SJCRH30 (cell line): ENCODE measurements around the gene ASB16. TPM values are rescaled to one million over a fixed set of nuclear protein-coding genes. Genes with fewer than 3 reads are reported as not detected.
"Not testable (repeated sequence)": the region's sequence is repeated elsewhere in the genome, so short reads cannot be mapped to it uniquely, and the experiment has no call there.

Experiments used
- DNase-seq, 2 experiments: peaks; one replicate each; pipeline ENCODE4 v3.0.0-alpha.2; 2015 to 2020
- H3K27ac ChIP-seq: fragments of 250-450 bp; sonication (Bioruptor Pico); 2 replicates; pipeline ENCODE4 v1.5.1; 2020; ENCODE audit warnings: mild to moderate bottlenecking, moderate library complexity
- H3K27me3 ChIP-seq: fragments of 250-450 bp; sonication (Bioruptor Pico); 2 replicates; pipeline ENCODE4 v1.5.1; 2020; ENCODE audit warnings: mild to moderate bottlenecking, moderate library complexity
- H3K36me3 ChIP-seq: fragments of 250-450 bp; sonication (Bioruptor Pico); 2 replicates; pipeline ENCODE4 v1.5.1; 2020; ENCODE audit warnings: mild to moderate bottlenecking, moderate library complexity
- H3K4me1 ChIP-seq: fragments of 250-450 bp; sonication (Bioruptor Pico); 2 replicates; pipeline ENCODE4 v1.5.1; 2020; ENCODE audit warnings: mild to moderate bottlenecking, moderate library complexity
- H3K4me3 ChIP-seq: fragments of 250-450 bp; sonication (Bioruptor Pico); 2 replicates; pipeline ENCODE4 v1.5.1; 2020; ENCODE audit warnings: mild to moderate bottlenecking, moderate library complexity
- H3K9me3 ChIP-seq: fragments of 250-450 bp; sonication (Bioruptor Pico); replicated peaks from 2 replicates; pipeline ENCODE4 v1.5.1; 2020; ENCODE audit warnings: mild to moderate bottlenecking, moderate library complexity
- total RNA-seq: library from RNA; depleted of rRNA; stranded (reverse); fragments of >200 nt; shearing (Covaris generic); gene quantifications from 2 replicates; pipeline ENCODE4 v1.2.3, GENCODE V29; 2014; rRNA removed

The ASB16 gene
- total RNA-seq, result not detected in 2 replicates

GRCh38 chr17:44170499-44171201 is at the start of gene ASB16:
ASB16 (plus strand) TSS chr17:44170704; CDS start chr17:44170790, 86 bp downstream.
- Histone ChIP-seq H3K36me3 (no peaks in the 10 kb centered on the region), H3K9me3 (no peaks in the 10 kb centered on the region), H3K27ac (no peak within 1 kb of the TSS), H3K4me3 (no peak within 1 kb of the TSS), H3K4me1 (peaks cover 16% of the 10 kb centered on the region), H3K27me3 (peaks cover 5% of the 10 kb centered on the region; the same call in 1 of the 2 replicates)
- peak; percentile 34 to 50 for DNase-seq

- no peak for DNase-seq
- Histone ChIP-seq H3K4me1 (peaks cover 4% of the 10 kb centered on the region), H3K36me3 (no peaks in the 10 kb centered on the region), H3K27me3 (peaks cover 3% of the 10 kb centered on the region; the same call in 1 of the 2 replicates), H3K4me3 (no peak overlapping the region), H3K9me3 (no peaks in the 10 kb centered on the region), H3K27ac (no peak overlapping the region)
Observed at GRCh38 chr17:44120851-44121605, 49.5 kb upstream of the ASB16 start.

GRCh38 chr17:44121997-44122815 is 48.3 kb upstream of the ASB16 start:
- Histone ChIP-seq H3K27ac (no peak overlapping the region), H3K4me1 (peaks cover 4% of the 10 kb centered on the region), H3K36me3 (no peaks in the 10 kb centered on the region), H3K9me3 (no peaks in the 10 kb centered on the region), H3K27me3 (peaks cover 3% of the 10 kb centered on the region; the same call in 1 of the 2 replicates), H3K4me3 (peak overlapping the region; percentile 72)
- DNase-seq, result no peak

- no peak for DNase-seq
- H3K4me1 ChIP-seq, result peaks cover 4% of the 10 kb centered on the region
- no peaks in the 10 kb centered on the region for H3K9me3 ChIP-seq
- H3K27me3 ChIP-seq, result peaks cover 3% of the 10 kb centered on the region; the same call in 1 of the 2 replicates
- H3K4me3 ChIP-seq, result peak overlapping the region; percentile 72
- no peaks in the 10 kb centered on the region for H3K36me3 ChIP-seq
- H3K27ac ChIP-seq, result no peak overlapping the region
Observed at GRCh38 chr17:44122816-44123355, 47.6 kb upstream of the ASB16 start.

- Histone ChIP-seq H3K27ac (peak within 1 kb of the TSS; percentile 45), H3K4me1 (peaks cover 4% of the 10 kb centered on the region), H3K9me3 (no peaks in the 10 kb centered on the region), H3K4me3 (peak within 1 kb of the TSS; percentile 72), H3K36me3 (no peaks in the 10 kb centered on the region), H3K27me3 (peaks cover 3% of the 10 kb centered on the region; the same call in 1 of the 2 replicates)
- DNase-seq, result peak; percentile 96
Observed at GRCh38 chr17:44123356-44124117, 47.0 kb upstream of the ASB16 start, which contains the start of gene HDAC5. HDAC5 (minus strand) TSS chr17:44123641; CDS start chr17:44117515, 6,126 bp downstream.

- Histone ChIP-seq H3K27ac (peak overlapping the region; percentile 45), H3K27me3 (peaks cover 3% of the 10 kb centered on the region; the same call in 1 of the 2 replicates), H3K4me1 (peaks cover 4% of the 10 kb centered on the region), H3K36me3 (no peaks in the 10 kb centered on the region), H3K4me3 (peak overlapping the region; percentile 72), H3K9me3 (no peaks in the 10 kb centered on the region)
- DNase-seq, result no peak
Observed at GRCh38 chr17:44124118-44124438, 46.4 kb upstream of the ASB16 start.

GRCh38 chr17:44128383-44128782 is 42.1 kb upstream of the ASB16 start:
- no peak overlapping the region for H3K27ac ChIP-seq
- H3K9me3 ChIP-seq, result no peaks in the 10 kb centered on the region
- no peaks in the 10 kb centered on the region for H3K27me3 ChIP-seq
- peak in 1 of 2 experiments; percentile 48 for DNase-seq
- H3K4me1 ChIP-seq, result peaks cover 4% of the 10 kb centered on the region; the same call in 1 of the 2 replicates
- no peaks in the 10 kb centered on the region for H3K36me3 ChIP-seq
- H3K4me3 ChIP-seq, result no peak overlapping the region

GRCh38 chr17:44130693-44131349 is 39.7 kb upstream of the ASB16 start:
- no peaks in the 10 kb centered on the region for H3K36me3 ChIP-seq
- no peak for DNase-seq
- H3K4me1 ChIP-seq, result peaks cover 7% of the 10 kb centered on the region; the same call in 1 of the 2 replicates
- H3K4me3 ChIP-seq, result no peak overlapping the region
- H3K27me3 ChIP-seq, result no peaks in the 10 kb centered on the region
- H3K9me3 ChIP-seq, result no peaks in the 10 kb centered on the region
- H3K27ac ChIP-seq, result no peak overlapping the region

- H3K4me1 ChIP-seq, H3K36me3 ChIP-seq, H3K9me3 ChIP-seq, H3K27ac ChIP-seq, H3K27me3 ChIP-seq, H3K4me3 ChIP-seq, DNase-seq: not testable (repeated sequence)
Observed at GRCh38 chr17:44131372-44131771, 39.1 kb upstream of the ASB16 start.

- Histone ChIP-seq H3K4me3 (no peak overlapping the region), H3K27ac (no peak overlapping the region), H3K36me3 (no peaks in the 10 kb centered on the region), H3K9me3 (no peaks in the 10 kb centered on the region), H3K27me3 (no peaks in the 10 kb centered on the region), H3K4me1 (peaks cover 8% of the 10 kb centered on the region; the same call in 1 of the 2 replicates)
- no peak for DNase-seq
Observed at GRCh38 chr17:44132275-44132821, 38.2 kb upstream of the ASB16 start.

GRCh38 chr17:44133918-44134476 is 36.5 kb upstream of the ASB16 start:
- Histone ChIP-seq H3K27ac (no peak overlapping the region), H3K9me3 (no peaks in the 10 kb centered on the region), H3K4me1 (peaks cover 21% of the 10 kb centered on the region), H3K27me3 (no peaks in the 10 kb centered on the region), H3K4me3 (no peak overlapping the region), H3K36me3 (no peaks in the 10 kb centered on the region)
- DNase-seq, result no peak

GRCh38 chr17:44134752-44135568 is 35.5 kb upstream of the ASB16 start:
- Histone ChIP-seq H3K4me3 (no peak overlapping the region), H3K27me3 (no peaks in the 10 kb centered on the region), H3K4me1 (peaks cover 22% of the 10 kb centered on the region)

More at GRCh38 chr17:44134752-44135568, 35.5 kb upstream of the ASB16 start:
- Histone ChIP-seq H3K9me3 (no peaks in the 10 kb centered on the region), H3K27ac (no peak overlapping the region), H3K36me3 (no peaks in the 10 kb centered on the region)
- no peak for DNase-seq
